ENCODE results near the gene PDE6H. TPM values are rescaled to one million over a fixed set of nuclear protein-coding genes. Genes with fewer than 3 reads are reported as not detected.

Gene PDE6H
- total RNA-seq, 1 experiment from 2014 or later: not detected

DNA sequence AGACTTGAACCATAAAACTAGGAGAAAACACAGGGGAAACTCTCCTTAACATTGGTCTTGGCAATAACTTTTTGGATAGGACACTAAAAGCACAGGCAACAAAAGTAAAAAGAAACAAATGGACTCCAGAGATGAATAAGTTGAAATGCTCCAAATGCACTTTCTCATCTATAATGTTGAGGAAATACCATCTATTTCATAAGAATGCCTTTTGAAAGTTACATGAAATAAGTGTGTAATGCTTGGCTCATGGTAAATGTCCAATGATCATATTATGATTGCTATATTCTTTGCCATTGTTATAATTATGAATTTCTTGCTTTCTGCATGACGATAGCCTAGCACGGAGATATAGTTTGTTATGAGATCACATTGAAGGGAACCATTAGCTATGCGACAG is 19.8 kb downstream of the PDE6H start:
- ATAC-seq: no peak

DNA sequence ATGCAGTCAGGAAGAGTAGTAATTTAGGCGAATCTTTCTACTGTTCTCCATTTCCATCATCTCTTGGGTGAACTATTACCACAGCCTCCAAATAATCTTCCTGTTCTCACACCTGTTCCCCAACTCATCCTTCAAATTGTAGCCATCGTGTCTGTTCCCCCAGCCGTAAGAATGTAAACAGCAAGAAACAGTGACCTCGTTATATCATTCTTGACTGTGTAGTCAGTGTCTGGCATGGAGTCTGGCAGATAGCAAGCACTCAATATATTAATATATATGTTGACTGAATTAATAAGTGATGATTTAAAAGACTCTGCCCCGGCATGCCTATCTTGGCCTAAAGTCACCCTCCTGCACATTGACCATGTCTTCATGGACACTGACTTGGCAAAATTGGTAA is 20.3 kb downstream of the PDE6H start:
- no peaks in the 10 kb centered on the region for H3K36me3 ChIP-seq (ENCODE audit: low read depth, low read length)
- CTCF ChIA-PET: no interaction called here
- no peaks in the 10 kb centered on the region for H4K20me1 ChIP-seq (ENCODE audit: low read length)
- no peaks in the 10 kb centered on the region for H3K27me3 ChIP-seq (ENCODE audit: low read length)
- DNase-seq (no peak), ATAC-seq (no peak)
- intact Hi-C loops (cut with micrococcal nuclease): no loop called here
- H3K4me1 ChIP-seq (ENCODE audit: insufficient read depth, low read length): no peaks in the 10 kb centered on the region
- H3K9me3 ChIP-seq (ENCODE audit: low read length): no peaks in the 10 kb centered on the region
- H3K4me2 ChIP-seq (ENCODE audit: low read length): no peak overlapping the region
- POLR2A ChIA-PET (ENCODE audit: unreplicated experiment): no interaction called here
- no peak overlapping the region for H2AFZ ChIP-seq (ENCODE audit: low read length)
- H3K27ac ChIP-seq (ENCODE audit: low read length): no peak overlapping the region
- no TSS peak for BruUV-seq (replicated peaks)
- TF ChIP-seq EZH2phosphoT487 (IDR thresholded peaks at IDR 0.05; ENCODE audit: borderline replicate concordance, low read length) (no peak), EZH2 (IDR thresholded peaks at IDR 0.05; ENCODE audit: low read length, unreplicated experiment) (no peak)
- TF ChIP-seq, protein P1, sequence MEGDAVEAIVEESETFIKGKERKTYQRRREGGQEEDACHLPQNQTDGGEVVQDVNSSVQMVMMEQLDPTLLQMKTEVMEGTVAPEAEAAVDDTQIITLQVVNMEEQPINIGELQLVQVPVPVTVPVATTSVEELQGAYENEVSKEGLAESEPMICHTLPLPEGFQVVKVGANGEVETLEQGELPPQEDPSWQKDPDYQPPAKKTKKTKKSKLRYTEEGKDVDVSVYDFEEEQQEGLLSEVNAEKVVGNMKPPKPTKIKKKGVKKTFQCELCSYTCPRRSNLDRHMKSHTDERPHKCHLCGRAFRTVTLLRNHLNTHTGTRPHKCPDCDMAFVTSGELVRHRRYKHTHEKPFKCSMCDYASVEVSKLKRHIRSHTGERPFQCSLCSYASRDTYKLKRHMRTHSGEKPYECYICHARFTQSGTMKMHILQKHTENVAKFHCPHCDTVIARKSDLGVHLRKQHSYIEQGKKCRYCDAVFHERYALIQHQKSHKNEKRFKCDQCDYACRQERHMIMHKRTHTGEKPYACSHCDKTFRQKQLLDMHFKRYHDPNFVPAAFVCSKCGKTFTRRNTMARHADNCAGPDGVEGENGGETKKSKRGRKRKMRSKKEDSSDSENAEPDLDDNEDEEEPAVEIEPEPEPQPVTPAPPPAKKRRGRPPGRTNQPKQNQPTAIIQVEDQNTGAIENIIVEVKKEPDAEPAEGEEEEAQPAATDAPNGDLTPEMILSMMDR (conservative IDR thresholded peaks at IDR 0.05; ENCODE audit: low read depth, low read length): no peak
- no peaks in the 10 kb centered on the region for H3K79me2 ChIP-seq (ENCODE audit: low read length)
- H3K9ac ChIP-seq (ENCODE audit: low read length): no peak overlapping the region
- no peaks in the 10 kb centered on the region for H3F3A ChIP-seq (ENCODE audit: low read length, unreplicated experiment)
- H3K4me3 ChIP-seq (ENCODE audit: low read length): no peak overlapping the region
- H3K9me2 ChIP-seq (replicated peaks; ENCODE audit: low read length): no peaks in the 10 kb centered on the region

More for the DNA sequence above, 19.8 kb downstream of the PDE6H start:
- no peak overlapping the region for H3K4me3 ChIP-seq (ENCODE audit: low read length)
- H3K9ac ChIP-seq (ENCODE audit: low read length): no peak overlapping the region
- POLR2A ChIA-PET (ENCODE audit: unreplicated experiment): no interaction called here
- no peak overlapping the region for H3K27ac ChIP-seq (ENCODE audit: low read length)
- no peaks in the 10 kb centered on the region for H3F3A ChIP-seq (ENCODE audit: low read length, unreplicated experiment)
- no peak overlapping the region for H2AFZ ChIP-seq (ENCODE audit: low read length)
- no peak overlapping the region for H3K4me2 ChIP-seq (ENCODE audit: low read length)
- CTCF ChIA-PET: no interaction called here
- H3K79me2 ChIP-seq (ENCODE audit: low read length): no peaks in the 10 kb centered on the region
- no peaks in the 10 kb centered on the region for H4K20me1 ChIP-seq (ENCODE audit: low read length)
- no peaks in the 10 kb centered on the region for H3K4me1 ChIP-seq (ENCODE audit: insufficient read depth, low read length)
- H3K9me3 ChIP-seq (ENCODE audit: low read length): no peaks in the 10 kb centered on the region
- no peak for TF ChIP-seq EZH2 (IDR thresholded peaks at IDR 0.05; ENCODE audit: low read length, unreplicated experiment)
- intact Hi-C loops (cut with micrococcal nuclease): no loop called here
- H3K36me3 ChIP-seq (ENCODE audit: low read depth, low read length): no peaks in the 10 kb centered on the region
- no TSS peak for BruUV-seq (replicated peaks)
- H3K27me3 ChIP-seq (ENCODE audit: low read length): no peaks in the 10 kb centered on the region
- DNase-seq: no peak
- H3K9me2 ChIP-seq (replicated peaks; ENCODE audit: low read length): no peaks in the 10 kb centered on the region

DNA sequence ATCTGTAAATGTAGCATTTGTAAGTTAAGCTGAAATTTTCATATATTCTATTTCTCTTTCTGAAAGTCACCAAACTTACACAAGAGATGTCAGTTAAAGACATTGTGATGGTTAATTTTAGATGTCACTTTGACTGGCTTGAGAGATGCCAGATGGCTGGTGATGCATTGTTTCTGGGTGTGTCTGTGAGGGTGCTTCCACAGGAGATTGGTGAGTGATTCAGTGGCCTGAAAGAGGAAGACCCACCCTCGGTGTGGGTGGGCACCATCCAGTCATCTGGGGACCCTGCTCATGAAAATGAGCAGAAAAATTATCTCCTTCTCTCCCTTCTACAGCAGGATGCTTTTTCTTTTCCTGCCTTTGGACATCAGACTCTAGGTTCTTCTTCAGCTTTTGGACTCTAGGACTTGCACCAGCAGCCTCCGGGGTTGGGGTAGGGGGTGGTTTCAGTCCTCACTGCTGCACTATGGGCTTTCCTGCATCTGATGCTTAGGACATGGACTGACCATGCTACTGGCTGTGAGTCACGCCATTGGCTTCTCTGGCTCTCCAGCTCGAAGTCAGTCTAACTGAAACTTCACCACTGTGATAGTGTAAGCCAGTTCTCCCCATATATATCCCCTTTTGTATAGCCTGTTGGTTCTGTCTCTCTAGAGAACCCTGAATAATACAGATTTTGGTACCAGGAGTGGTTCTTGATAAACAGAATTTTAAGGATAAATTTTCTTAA is 20.9 kb downstream of the PDE6H start:
- no peaks in the 10 kb centered on the region for H3K9me2 ChIP-seq (replicated peaks; ENCODE audit: low read length)
- H3K27me3 ChIP-seq (ENCODE audit: low read length): no peaks in the 10 kb centered on the region
- DNase-seq (peak; percentile 25), ATAC-seq (peak; percentile 49)
- H3K79me2 ChIP-seq (ENCODE audit: low read length): no peaks in the 10 kb centered on the region
- no peak overlapping the region for H3K4me3 ChIP-seq (ENCODE audit: low read length)
- H4K20me1 ChIP-seq (ENCODE audit: low read length): no peaks in the 10 kb centered on the region
- TF ChIP-seq, protein P1 (conservative IDR thresholded peaks at IDR 0.05; ENCODE audit: low read depth, low read length): no peak
- TF ChIP-seq EZH2phosphoT487 (IDR thresholded peaks at IDR 0.05; ENCODE audit: borderline replicate concordance, low read length) (no peak), EZH2 (IDR thresholded peaks at IDR 0.05; ENCODE audit: low read length, unreplicated experiment) (no peak)
- no peak overlapping the region for H2AFZ ChIP-seq (ENCODE audit: low read length)
- H3K4me1 ChIP-seq (ENCODE audit: insufficient read depth, low read length): no peaks in the 10 kb centered on the region
- no TSS peak for BruUV-seq (replicated peaks)
- POLR2A ChIA-PET (ENCODE audit: unreplicated experiment): no interaction called here
- intact Hi-C loops (cut with micrococcal nuclease): loop anchor here (2.0 kb wide), 1 partner anchor 63 kb away; no protein-coding TSS in a partner anchor
- H3F3A ChIP-seq (ENCODE audit: low read length, unreplicated experiment): no peaks in the 10 kb centered on the region
- no peak overlapping the region for H3K27ac ChIP-seq (ENCODE audit: low read length)
- H3K9me3 ChIP-seq (ENCODE audit: low read length): no peaks in the 10 kb centered on the region
- no peaks in the 10 kb centered on the region for H3K36me3 ChIP-seq (ENCODE audit: low read depth, low read length)
- H3K9ac ChIP-seq (ENCODE audit: low read length): no peak overlapping the region
- H3K4me2 ChIP-seq (ENCODE audit: low read length): no peak overlapping the region
- CTCF ChIA-PET: no interaction called here

All from PC-3 (cell line).